Liver (tissue), 3 donors: ENCODE measurements around the gene MYH7B.

Experiments
- HNF4G ChIP-seq: IDR thresholded peaks from 2 replicates; pipeline ENCODE4 v1.6.1; 2016; ENCODE audit warnings: antibody characterized with exemption
- REST ChIP-seq: IDR thresholded peaks from 2 replicates; pipeline ENCODE4 v1.6.1; 2016; ENCODE audit warnings: antibody characterized with exemption, mild to moderate bottlenecking
- YY1 ChIP-seq: IDR thresholded peaks from 2 replicates; pipeline ENCODE4 v1.6.1; 2016; ENCODE audit warnings: antibody characterized with exemption, mild to moderate bottlenecking
- TF ChIP-seq, protein P1 (sequence below): fragments of 150-350 bp; IDR thresholded peaks from 2 replicates; pipeline ENCODE4 v1.5.1; 2017; ENCODE audit warnings: improper control_type of control experiment, low read depth, low read length; ENCODE audit not compliant: missing input control
- donor health status: healthy.
- donor health status: healthy.

GRCh38 chr20:34931771-34932170, 23.9 kb upstream of the MYH7B start:
- TF ChIP-seq YY1 (no peak), REST (no peak), HNF4G (no peak)
- TF ChIP-seq, protein P1, sequence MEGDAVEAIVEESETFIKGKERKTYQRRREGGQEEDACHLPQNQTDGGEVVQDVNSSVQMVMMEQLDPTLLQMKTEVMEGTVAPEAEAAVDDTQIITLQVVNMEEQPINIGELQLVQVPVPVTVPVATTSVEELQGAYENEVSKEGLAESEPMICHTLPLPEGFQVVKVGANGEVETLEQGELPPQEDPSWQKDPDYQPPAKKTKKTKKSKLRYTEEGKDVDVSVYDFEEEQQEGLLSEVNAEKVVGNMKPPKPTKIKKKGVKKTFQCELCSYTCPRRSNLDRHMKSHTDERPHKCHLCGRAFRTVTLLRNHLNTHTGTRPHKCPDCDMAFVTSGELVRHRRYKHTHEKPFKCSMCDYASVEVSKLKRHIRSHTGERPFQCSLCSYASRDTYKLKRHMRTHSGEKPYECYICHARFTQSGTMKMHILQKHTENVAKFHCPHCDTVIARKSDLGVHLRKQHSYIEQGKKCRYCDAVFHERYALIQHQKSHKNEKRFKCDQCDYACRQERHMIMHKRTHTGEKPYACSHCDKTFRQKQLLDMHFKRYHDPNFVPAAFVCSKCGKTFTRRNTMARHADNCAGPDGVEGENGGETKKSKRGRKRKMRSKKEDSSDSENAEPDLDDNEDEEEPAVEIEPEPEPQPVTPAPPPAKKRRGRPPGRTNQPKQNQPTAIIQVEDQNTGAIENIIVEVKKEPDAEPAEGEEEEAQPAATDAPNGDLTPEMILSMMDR = no peak
